ENCODE results near the gene KY.

The KY gene

GRCh38 chr3:134618478-134619300 is 32.1 kb downstream of the KY start:
- DNase-seq = no peak

GRCh38 chr3:134617608-134618477 is 33.0 kb downstream of the KY start:
- no peak for DNase-seq

GRCh38 chr3:134615743-134616142 is 35.1 kb downstream of the KY start:
- DNase-seq = no peak

GRCh38 chr3:134614955-134615354 is 35.9 kb downstream of the KY start:
- no peak for DNase-seq

- no peak for DNase-seq
Measured at GRCh38 chr3:134613006-134613520, 37.8 kb downstream of the KY start.

GRCh38 chr3:134611516-134611915 is 39.3 kb downstream of the KY start:
- DNase-seq = no peak

- no peak for DNase-seq
Measured at GRCh38 chr3:134610432-134611385, 40.1 kb downstream of the KY start.

GRCh38 chr3:134609821-134610431 is 40.9 kb downstream of the KY start:
- DNase-seq = no peak

GRCh38 chr3:134608771-134609435 is 41.9 kb downstream of the KY start:
- DNase-seq = no peak

GRCh38 chr3:134608023-134608770 is 42.6 kb downstream of the KY start:
- no peak for DNase-seq

- no peak for DNase-seq
Measured at GRCh38 chr3:134607054-134608022, 43.5 kb downstream of the KY start.

GRCh38 chr3:134606033-134607025 is 44.5 kb downstream of the KY start:
- no peak for DNase-seq

GRCh38 chr3:134605556-134605955 is 45.3 kb downstream of the KY start:
- DNase-seq = no peak

- DNase-seq = no peak
Measured at GRCh38 chr3:134603956-134604355, 46.9 kb downstream of the KY start.

GRCh38 chr3:134603480-134603879 is 47.3 kb downstream of the KY start:
- DNase-seq = no peak

GRCh38 chr3:134602440-134602814 is 48.4 kb downstream of the KY start:
- no peak for DNase-seq

- DNase-seq = no peak
Measured at GRCh38 chr3:134601539-134602439, 49.0 kb downstream of the KY start.
